Measurements from ENCODE around the gene CLEC19A.

The CLEC19A gene

DNA sequence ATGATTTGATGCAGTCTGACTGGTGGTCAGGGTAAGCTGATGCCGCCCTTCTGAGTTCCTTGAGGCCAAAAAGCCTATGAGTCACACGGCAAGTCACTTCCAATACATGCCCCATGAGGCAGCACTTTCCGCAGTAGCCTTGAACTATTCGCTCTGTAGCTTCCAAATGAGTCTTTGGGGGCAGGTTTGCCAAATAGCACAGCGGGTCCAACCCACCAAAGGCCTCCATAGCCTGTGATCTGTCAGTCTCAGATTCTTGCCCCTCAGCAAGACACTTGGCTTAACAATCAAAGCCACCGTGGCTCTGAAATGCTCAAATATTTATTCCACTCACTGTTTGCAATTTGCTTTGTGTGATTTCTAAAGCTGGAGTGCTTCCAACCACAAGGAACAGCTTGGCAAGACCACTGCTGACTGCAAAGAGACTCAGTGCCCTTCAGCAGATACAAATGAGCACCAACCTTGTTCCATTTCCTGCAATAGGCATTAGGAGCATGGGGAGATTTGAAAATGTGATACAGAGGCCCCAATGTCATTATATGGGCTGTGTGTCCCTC, 45.4 kb downstream of the CLEC19A start:
- DNase-seq: no peak

DNA sequence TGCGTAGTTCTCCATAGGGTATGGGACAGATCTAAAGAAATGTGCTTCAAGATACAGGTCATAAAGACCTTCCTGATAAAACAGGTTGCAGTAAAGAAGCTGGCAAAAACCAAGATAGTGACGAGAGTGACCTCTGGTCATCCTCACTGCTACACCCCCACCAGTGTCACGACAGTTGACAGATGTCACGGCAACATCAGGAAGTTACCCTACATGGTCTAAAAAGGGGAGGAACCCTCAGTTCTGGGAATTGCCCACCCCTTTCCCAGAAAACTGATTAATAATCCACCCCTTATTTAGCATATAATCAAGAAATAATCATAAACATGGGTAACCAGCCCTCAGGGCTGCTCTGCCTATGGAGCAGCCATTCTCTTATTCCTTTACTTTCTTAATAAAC, 46.3 kb downstream of the CLEC19A start:
- DNase-seq: no peak

DNA sequence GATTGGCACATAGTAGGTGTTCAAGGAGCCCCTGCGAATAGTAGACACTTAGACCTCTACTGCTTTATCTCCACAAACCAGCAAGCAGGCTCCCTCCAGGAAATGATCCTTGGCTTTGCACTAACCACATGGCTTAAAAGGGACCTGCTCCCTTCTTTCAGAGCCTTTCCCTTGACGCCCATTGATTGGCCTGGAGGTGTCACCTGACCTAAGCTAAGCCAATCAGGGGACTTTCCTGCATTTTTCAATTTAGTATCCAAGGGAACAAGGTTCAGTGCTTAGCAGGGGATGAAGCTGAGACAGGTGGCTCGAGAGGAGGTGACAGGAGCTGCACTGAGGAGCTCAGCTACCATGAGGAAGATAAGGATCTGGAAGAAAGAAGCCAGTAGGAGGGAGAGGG, 52.8 kb downstream of the CLEC19A start:
- DNase-seq: no peak

GRCh38 chr16:19344224-19344801, 58.8 kb downstream of the CLEC19A start:
- no peak for DNase-seq

GRCh38 chr16:19344980-19345379, 59.4 kb downstream of the CLEC19A start:
- DNase-seq: no peak

DNA sequence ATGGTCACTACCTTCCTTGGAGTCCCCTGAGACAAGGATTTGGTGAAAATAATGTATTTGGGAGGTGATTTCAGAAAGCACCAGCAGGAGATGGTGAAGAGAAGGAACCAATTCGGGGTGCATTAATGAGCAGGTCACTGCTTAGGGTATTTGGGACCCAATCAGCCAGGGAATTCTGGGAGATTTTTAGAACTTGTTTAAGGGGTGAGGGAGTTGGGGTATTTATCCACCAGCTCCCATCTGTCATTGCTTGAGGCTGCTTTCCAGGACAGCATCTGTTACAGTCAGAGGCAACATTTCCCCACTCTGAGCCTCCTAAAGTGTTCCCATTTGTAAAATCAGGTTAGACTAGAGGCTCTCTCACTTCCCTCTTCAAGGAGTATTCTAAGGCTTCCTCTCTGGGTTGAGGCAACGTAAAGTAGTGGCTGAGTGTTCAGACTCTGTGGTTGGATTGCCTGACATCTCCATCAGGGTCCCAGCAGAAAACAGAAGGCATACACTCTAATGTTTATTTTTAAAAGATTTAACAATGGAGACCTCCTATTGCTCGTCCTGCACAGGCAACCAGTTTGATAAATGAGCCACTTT, 60.9 kb downstream of the CLEC19A start:
- DNase-seq: no peak

GRCh38 chr16:19348125-19348524, 62.6 kb downstream of the CLEC19A start:
- DNase-seq: no peak

GRCh38 chr16:19348578-19349315, 63.2 kb downstream of the CLEC19A start:
- no peak for DNase-seq

- DNase-seq: no peak
Observed at GRCh38 chr16:19354371-19354770, 68.8 kb downstream of the CLEC19A start.

DNA sequence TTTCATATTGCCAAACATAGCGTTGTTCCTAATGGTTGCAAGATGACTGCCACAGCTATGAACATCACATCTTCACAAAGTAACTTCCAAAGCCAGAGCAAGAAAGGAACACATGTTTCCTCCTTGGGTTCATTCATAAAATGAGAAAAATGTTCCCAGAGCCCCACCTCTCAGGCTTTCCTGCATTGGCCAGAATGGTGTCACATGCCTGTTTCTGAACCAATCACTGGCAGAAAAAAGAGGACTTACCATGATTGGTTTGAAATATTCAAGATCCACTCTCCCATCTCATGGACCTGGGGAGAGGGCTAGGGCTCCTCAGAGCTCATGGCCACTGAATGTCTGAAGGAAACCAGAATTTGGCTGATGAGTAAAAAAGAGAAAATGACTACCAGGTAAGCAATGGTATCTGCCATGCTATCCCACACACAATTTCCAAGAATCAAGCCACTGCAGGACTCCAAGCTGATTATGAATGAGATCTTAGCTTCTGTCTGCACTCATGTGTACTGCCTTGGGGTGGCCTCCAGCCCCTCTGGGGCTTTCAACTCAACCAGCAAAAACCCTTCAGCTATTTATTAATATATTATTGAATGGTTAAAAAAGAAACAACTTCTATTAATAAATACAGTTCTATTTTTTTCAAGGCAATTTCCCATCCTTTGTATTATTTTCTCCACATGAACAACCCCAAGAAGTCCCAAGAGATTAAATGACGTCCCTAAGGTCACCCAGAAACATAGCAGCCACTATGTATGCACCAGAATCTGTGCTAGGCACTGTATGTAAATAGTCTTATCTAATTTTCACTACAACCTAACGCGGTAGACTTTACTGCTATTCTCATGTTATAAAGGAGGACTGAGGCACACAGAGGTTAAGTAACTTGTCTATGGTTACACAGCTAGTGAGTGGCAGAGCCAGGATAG, 70.8 kb downstream of the CLEC19A start:
- DNase-seq: no peak

- no peak for DNase-seq
Observed at GRCh38 chr16:19359556-19359955, 74.0 kb downstream of the CLEC19A start.

All from T1000 (cell line).